Uterus (tissue), 2 donors: ENCODE data around the gene USP22.

Experiments
- CTCF ChIP-seq, 4 experiments: fragments of 200-600 bp in 2 of 4; fragments of 450-650 bp in 2 of 4; sonication (generic) in 2 of 4; IDR thresholded peaks; one replicate each; pipeline ENCODE4 v1.5.1; 2016 to 2019; ENCODE audit warnings: antibody characterized with exemption in 4 of 4, mild to moderate bottlenecking in 2 of 4, moderate library complexity in 1 of 4
- POLR2A ChIP-seq, 2 donors: fragments of 450-650 bp; IDR thresholded peaks; one replicate each; pipeline ENCODE4 v1.6.1; 2016; ENCODE audit warnings: antibody characterized with exemption in 2 of 2, mild to moderate bottlenecking in 1 of 2, moderate library complexity in 1 of 2

DNA sequence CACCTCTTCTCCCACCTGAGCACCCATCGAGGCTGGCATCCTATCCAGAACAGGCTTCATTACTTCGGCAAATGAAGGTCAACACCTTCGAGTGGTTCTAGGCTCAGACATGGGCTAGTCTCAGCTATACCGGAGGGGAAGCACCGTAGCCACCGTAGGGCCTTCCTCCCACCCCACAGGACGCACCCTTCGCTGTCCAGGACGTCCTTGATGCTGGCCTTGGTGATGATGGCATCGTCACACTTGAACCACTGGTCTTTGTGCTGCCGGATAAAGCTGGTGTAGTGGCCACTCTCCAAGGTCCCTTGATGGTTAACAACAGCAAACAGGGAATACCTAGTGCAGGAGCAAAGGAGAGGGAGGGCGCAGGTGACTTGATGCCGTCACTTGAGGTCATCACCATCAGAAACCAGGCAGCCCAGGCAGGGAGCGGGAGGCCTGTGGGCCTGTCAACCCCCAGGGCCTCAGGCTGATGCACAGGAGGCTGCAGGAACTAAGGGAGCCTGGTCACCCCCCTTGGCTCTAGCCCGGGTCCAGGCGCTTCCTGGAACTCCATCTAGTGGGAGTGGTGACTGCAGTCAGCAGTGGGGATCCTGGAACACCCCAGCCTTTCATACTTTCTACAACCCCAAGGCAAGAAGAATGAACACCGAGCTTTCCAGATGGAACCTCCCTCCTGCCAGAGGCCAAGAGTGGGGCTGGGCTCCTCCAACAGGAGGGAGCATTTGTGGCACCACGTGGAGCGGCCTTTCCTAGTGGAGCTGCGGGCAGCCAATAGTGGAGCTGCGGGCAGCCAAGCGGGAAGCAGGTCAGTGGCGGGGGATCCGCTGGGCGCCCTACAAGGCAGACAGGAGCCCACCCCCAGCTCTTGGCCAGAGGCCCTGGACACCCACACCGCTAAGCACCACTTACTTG lies 38.5 kb downstream of the USP22 start:
- TF ChIP-seq POLR2A (IDR thresholded peaks at IDR 0.05) (no peak), CTCF (IDR thresholded peaks at IDR 0.05) (no peak)
